Caco-2 (cell line): ENCODE data around the gene HOXD10. TPM values are rescaled to one million over a fixed set of nuclear protein-coding genes. Genes with fewer than 3 reads are reported as not detected.
A peak's percentile ranks its signal among the peaks of the same experiment; 100 is the strongest.

ENCODE experiments used
- BruUV-seq: library from RNA; stranded (reverse); fragments of 400-500 nt; replicated peaks from 2 replicates; lab custom pipeline; 2021; lab: Mats Ljungman, UMichigan
- CTCF ChIA-PET: fragments of 300-600 bp; sonication (Branson Sonifier 250); formaldehyde crosslinking; loops from one replicate; lab custom pipeline; 2022; ENCODE audit warnings: antibody characterized with exemption; lab: Charles Lee
- POLR2A ChIA-PET: fragments of 300-600 bp; sonication (Branson Sonifier 250); formaldehyde crosslinking; loops from one replicate; lab custom pipeline; 2022; ENCODE audit warnings: antibody characterized with exemption; lab: Charles Lee
- DNase-seq, 2 experiments: peaks; one replicate each; pipeline versions ENCODE4 v3.0.0 to v3.0.0-alpha.2; 2020 to 2022
- H3K27me3 ChIP-seq: replicated peaks from 2 replicates; pipeline ENCODE4 v1.6.0; 2011; ENCODE audit warnings: low read length; ENCODE audit not compliant: control insufficient read depth, insufficient read depth
- H3K36me3 ChIP-seq: 2 replicates; pipeline ENCODE4 v1.5.1; 2011; ENCODE audit warnings: low read length; ENCODE audit not compliant: control insufficient read depth, insufficient read depth
- H3K4me1 ChIP-seq: fragments of 250-450 bp; sonication (Bioruptor Pico); 2 replicates; pipeline ENCODE4 v1.5.1; 2020; ENCODE audit warnings: mild to moderate bottlenecking
- H3K4me3 ChIP-seq: 2 replicates; pipeline ENCODE4 v1.5.1; 2011; ENCODE audit warnings: low read depth, mild to moderate bottlenecking, control low read depth, low read length
- H3K9me3 ChIP-seq: fragments of 250-450 bp; sonication (Bioruptor Pico); 2 replicates; pipeline ENCODE4 v1.5.1; 2020; ENCODE audit warnings: mild to moderate bottlenecking, moderate library complexity
- H3K27ac Mint-ChIP-seq: one replicate; pipeline ENCODE4 v1.8.0; 2022; ENCODE audit warnings: mixed read lengths; ENCODE audit not compliant: unreplicated experiment
- H3K27me3 Mint-ChIP-seq: one replicate; pipeline ENCODE4 v1.8.0; 2022; ENCODE audit warnings: mixed read lengths; ENCODE audit not compliant: insufficient read depth, unreplicated experiment
- H3K36me3 Mint-ChIP-seq: one replicate; pipeline ENCODE4 v1.8.0; 2022; ENCODE audit warnings: mild to moderate bottlenecking, mixed read lengths; ENCODE audit not compliant: insufficient read depth, unreplicated experiment
- H3K4me1 Mint-ChIP-seq: one replicate; pipeline ENCODE4 v1.8.0; 2022; ENCODE audit warnings: low read depth, mixed read lengths; ENCODE audit not compliant: unreplicated experiment
- H3K4me3 Mint-ChIP-seq: one replicate; pipeline ENCODE4 v1.8.0; 2022; ENCODE audit warnings: mild to moderate bottlenecking, moderate library complexity, mixed read lengths; ENCODE audit not compliant: unreplicated experiment
- H3K9me3 Mint-ChIP-seq: one replicate; pipeline ENCODE4 v1.8.0; 2022; ENCODE audit warnings: mixed read lengths; ENCODE audit not compliant: unreplicated experiment
- CTCF ChIP-seq, 2 experiments: fragments of 200-600 bp in 1 of 2; IDR thresholded peaks; 1 replicate in 1 of 2; 2 replicates in 1 of 2; pipeline versions ENCODE4 v1.5.1 to v1.8.0; 2011 to 2022; ENCODE audit warnings: antibody characterized with exemption in 1 of 2, control low read depth in 1 of 2, inconsistent platforms in 1 of 2, low read depth in 1 of 2, low read length in 1 of 2, mild to moderate bottlenecking in 1 of 2, moderate library complexity in 1 of 2; ENCODE audit not compliant: insufficient read depth in 1 of 2, severe bottlenecking in 1 of 2, unreplicated experiment in 1 of 2
- intact Hi-C: fragments of 100-400 bp; cut with micrococcal nuclease; formaldehyde crosslinking; loops from one replicate; pipeline ENCODE4 v1.10.0; 2022; ENCODE audit not compliant: unreplicated experiment
- total RNA-seq: library from RNA; stranded (reverse); gene quantifications from 2 replicates; pipeline ENCODE4 v1.2.3, GENCODE V29; 2022

HOXD10 gene
- total RNA-seq, 1 experiment from 2014 or later, result not detected

- DNase-seq, result peak in 1 of 2 experiments; percentile 14
- Mint-ChIP-seq H3K36me3 (no peaks in the 10 kb centered on the region), H3K4me1 (peaks cover 7% of the 10 kb centered on the region), H3K27me3 (peaks cover 27% of the 10 kb centered on the region), H3K9me3 (no peaks in the 10 kb centered on the region), H3K27ac (no peak overlapping the region), H3K4me3 (no peak overlapping the region)
- intact Hi-C loops, result no loop called here
- H3K36me3 ChIP-seq, result no peaks in the 10 kb centered on the region
- 0 out of 2 replicates have a peak, but pooled peaks cover 1% of the 10 kb centered on the region for H3K27me3 ChIP-seq
- TF ChIP-seq CTCF (IDR thresholded peaks at IDR 0.05; ENCODE audit: insufficient read depth in 1 of 2, low read depth in 1 of 2, low read length in 1 of 2, severe bottlenecking in 1 of 2, unreplicated experiment in 1 of 2), result peak in 1 of 2 experiments; percentile 0
- no peak overlapping the region for H3K4me3 ChIP-seq
- 0 out of 2 replicates have a peak, but pooled peaks cover 7% of the 10 kb centered on the region for H3K4me1 ChIP-seq
- no TSS peak for BruUV-seq
- H3K9me3 ChIP-seq, result no peaks in the 10 kb centered on the region
- ChIA-PET CTCF (no interaction called here), POLR2A (no interaction called here)
These were observed 24.1 kb downstream of the HOXD10 start for GRCh38 chr2:176140513-176141317.

DNA sequence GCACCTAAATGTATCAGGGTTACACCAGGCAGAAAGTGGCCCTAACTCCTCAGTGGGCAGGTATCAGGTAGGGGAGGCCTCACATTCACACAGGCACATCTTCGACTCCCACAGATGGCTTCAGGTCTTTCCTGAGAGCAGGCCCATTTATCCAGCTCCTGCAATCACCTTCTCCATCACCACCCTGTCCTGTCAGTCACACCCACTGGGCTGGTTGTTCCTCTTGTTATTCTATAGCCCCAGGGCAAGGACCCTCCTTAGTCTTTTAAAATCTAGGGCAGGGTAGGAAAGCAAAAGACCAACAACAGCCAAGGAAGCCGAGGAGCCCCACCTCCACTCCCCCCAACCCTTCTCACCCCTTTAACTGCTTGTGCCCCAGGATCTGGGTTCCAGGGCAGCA, 25.7 kb downstream of the HOXD10 start:
- H3K27me3 Mint-ChIP-seq, result peaks cover 23% of the 10 kb centered on the region
- H3K4me1 ChIP-seq, result no peaks in the 10 kb centered on the region
- H3K9me3 ChIP-seq, result no peaks in the 10 kb centered on the region
- no peak overlapping the region for H3K4me3 Mint-ChIP-seq
- TF ChIP-seq CTCF (IDR thresholded peaks at IDR 0.05; ENCODE audit: insufficient read depth in 1 of 2, low read depth in 1 of 2, low read length in 1 of 2, severe bottlenecking in 1 of 2, unreplicated experiment in 1 of 2), result no peak
- DNase-seq, result no peak
- CTCF ChIA-PET, result no interaction called here
- H3K36me3 Mint-ChIP-seq, result no peaks in the 10 kb centered on the region
- H3K4me1 Mint-ChIP-seq, result no peaks in the 10 kb centered on the region
- H3K27ac Mint-ChIP-seq, result no peak overlapping the region
- no TSS peak for BruUV-seq
- H3K9me3 Mint-ChIP-seq, result no peaks in the 10 kb centered on the region
- H3K4me3 ChIP-seq, result no peak overlapping the region
- H3K27me3 ChIP-seq, result 0 out of 2 replicates have a peak, but pooled peaks cover 1% of the 10 kb centered on the region
- no peaks in the 10 kb centered on the region for H3K36me3 ChIP-seq
- intact Hi-C loops, result no loop called here
- POLR2A ChIA-PET, result no interaction called here

DNA sequence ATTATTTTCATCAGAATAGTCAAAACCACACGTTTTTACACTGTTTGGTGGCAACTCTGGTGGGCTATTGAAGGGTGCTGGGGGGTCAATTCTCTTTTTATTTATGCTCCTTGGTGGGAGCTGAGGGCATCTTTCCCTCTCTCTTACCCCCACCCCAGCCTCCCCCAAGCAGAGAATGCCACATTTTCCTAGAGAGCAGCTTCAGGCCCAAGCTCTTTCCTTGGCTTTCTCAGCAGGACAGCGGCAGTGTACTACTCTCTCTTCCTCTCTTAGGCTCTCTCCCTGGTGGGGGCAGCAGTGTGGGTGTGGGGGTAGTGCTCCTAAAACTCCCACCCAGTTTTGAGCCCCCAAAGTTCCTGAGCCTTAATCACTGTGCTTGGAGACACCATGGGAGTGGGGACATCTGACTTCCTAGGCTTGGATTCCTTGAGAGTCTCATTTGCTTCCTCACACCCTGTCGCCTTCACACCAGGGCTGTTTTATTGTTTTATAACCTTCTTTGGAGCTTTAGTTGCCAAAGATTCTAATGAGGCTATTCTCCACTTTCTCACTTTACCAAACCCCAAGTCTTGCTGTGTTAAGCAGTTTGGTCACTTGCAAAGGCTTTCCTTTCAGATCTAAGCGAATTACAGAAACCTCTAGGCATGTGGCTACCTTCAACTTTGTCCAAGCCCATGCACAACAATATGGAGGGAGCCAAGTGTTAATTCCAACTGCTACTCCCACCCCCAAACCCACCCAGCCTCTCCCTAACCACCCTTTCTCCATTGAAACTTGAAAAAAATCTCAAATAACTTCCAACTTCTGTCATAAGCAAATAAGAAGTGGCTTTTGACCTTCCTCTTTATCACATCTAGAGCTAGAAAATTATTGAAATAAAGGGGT, 28.7 kb downstream of the HOXD10 start:
- POLR2A ChIA-PET, result no interaction called here
- no peak overlapping the region for H3K27ac Mint-ChIP-seq
- no peaks in the 10 kb centered on the region for H3K9me3 ChIP-seq
- H3K4me1 ChIP-seq, result no peaks in the 10 kb centered on the region
- BruUV-seq, result no TSS peak
- no peak overlapping the region for H3K4me3 Mint-ChIP-seq
- H3K36me3 ChIP-seq, result no peaks in the 10 kb centered on the region
- H3K4me3 ChIP-seq, result no peak overlapping the region
- DNase-seq, result no peak
- 0 out of 2 replicates have a peak, but pooled peaks cover 1% of the 10 kb centered on the region for H3K27me3 ChIP-seq
- intact Hi-C loops, result no loop called here
- no peaks in the 10 kb centered on the region for H3K4me1 Mint-ChIP-seq
- peaks cover 11% of the 10 kb centered on the region for H3K27me3 Mint-ChIP-seq
- H3K36me3 Mint-ChIP-seq, result no peaks in the 10 kb centered on the region
- H3K9me3 Mint-ChIP-seq, result no peaks in the 10 kb centered on the region
- no peak for TF ChIP-seq CTCF (IDR thresholded peaks at IDR 0.05; ENCODE audit: insufficient read depth in 1 of 2, low read depth in 1 of 2, low read length in 1 of 2, severe bottlenecking in 1 of 2, unreplicated experiment in 1 of 2)
- CTCF ChIA-PET, result interaction anchor here (0.6 to 1.0 kb wide), 2 partner anchors 8 to 310 kb away, joined by 5 read pairs; no protein-coding TSS in a partner anchor
